Measurements from ENCODE around the gene NAA10. TPM values are rescaled to one million over a fixed set of nuclear protein-coding genes. Genes with fewer than 3 reads are reported as not detected.

NAA10 gene
- total RNA-seq, 6 experiments from 2014 or later, result 36.1 to 56.2 (median 39.7) TPM

DNA sequence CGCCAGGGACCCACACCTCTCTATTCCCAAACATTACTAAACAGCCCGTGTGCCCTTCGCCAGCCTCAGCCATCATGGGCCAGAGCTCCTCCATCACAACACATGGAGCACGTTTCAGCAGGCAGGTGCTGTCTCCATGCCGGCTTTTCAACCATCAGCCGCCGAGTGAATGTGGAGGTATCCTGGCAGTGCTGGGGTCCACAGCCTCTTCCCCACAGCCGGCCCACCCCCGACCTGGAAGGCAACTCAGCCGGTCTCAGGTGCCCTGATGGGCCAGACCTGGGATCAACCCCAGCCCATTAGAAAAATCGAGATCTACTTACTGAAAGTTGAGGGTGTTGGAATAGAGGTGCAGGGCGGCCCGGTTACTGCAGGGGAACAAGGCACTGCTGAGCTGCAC, 3.1 kb downstream of the NAA10 start:
- no peak overlapping the region for H3K4me3 ChIP-seq
- TF ChIP-seq POLR2A (IDR thresholded peaks at IDR 0.05), result no peak
- TF ChIP-seq, protein P1, sequence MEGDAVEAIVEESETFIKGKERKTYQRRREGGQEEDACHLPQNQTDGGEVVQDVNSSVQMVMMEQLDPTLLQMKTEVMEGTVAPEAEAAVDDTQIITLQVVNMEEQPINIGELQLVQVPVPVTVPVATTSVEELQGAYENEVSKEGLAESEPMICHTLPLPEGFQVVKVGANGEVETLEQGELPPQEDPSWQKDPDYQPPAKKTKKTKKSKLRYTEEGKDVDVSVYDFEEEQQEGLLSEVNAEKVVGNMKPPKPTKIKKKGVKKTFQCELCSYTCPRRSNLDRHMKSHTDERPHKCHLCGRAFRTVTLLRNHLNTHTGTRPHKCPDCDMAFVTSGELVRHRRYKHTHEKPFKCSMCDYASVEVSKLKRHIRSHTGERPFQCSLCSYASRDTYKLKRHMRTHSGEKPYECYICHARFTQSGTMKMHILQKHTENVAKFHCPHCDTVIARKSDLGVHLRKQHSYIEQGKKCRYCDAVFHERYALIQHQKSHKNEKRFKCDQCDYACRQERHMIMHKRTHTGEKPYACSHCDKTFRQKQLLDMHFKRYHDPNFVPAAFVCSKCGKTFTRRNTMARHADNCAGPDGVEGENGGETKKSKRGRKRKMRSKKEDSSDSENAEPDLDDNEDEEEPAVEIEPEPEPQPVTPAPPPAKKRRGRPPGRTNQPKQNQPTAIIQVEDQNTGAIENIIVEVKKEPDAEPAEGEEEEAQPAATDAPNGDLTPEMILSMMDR (IDR thresholded peaks at IDR 0.05), result no peak
- ATAC-seq, result no peak
- no peaks in the 10 kb centered on the region for H3K9me3 ChIP-seq
- intact Hi-C loops (cut with DNase I), result no loop called here
- no peak overlapping the region for H3K27ac ChIP-seq
- 90% methylated on average over 4 of the region's 13 CpGs for WGBS (ENCODE audit: insufficient coverage, low coverage, low lambda C conversion rate, missing lambda C conversion rate)
- no peak for DNase-seq
- H3K27me3 ChIP-seq, result no peaks in the 10 kb centered on the region
- H3K4me1 ChIP-seq, result peaks cover 0 to 21% (median 8%) of the 10 kb centered on the region in 4 donors
- H3K36me3 ChIP-seq, result no peaks in the 10 kb centered on the region

DNA sequence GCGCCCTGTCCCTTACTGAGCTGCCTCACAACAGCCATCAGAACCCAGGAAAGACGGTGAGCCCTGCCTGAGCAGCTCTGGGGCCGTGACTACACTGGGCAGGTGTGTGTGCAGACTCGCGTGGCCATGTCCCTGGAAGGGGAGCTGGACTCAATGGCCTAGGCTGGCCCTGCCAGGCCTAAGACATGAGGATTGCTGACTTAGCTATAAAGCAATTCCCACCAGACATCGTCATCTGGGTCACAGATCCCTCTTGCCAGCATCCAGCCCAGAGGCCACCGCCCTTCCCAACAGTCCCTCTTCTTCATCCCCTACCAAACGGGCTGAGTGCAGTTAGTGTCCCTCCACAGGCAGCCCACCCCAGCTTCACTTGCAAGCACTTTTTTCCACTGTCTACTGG, 3.7 kb downstream of the NAA10 start:
- TF ChIP-seq, protein P1 (IDR thresholded peaks at IDR 0.05), result no peak
- no peak for TF ChIP-seq POLR2A (IDR thresholded peaks at IDR 0.05)
- H3K4me3 ChIP-seq, result no peak overlapping the region
- no peaks in the 10 kb centered on the region for H3K9me3 ChIP-seq
- WGBS (ENCODE audit: insufficient coverage, low coverage, low lambda C conversion rate, missing lambda C conversion rate), result 84% methylated on average over 7 of the region's 8 CpGs
- intact Hi-C loops (cut with DNase I), result no loop called here
- ATAC-seq, result no peak
- H3K36me3 ChIP-seq, result no peaks in the 10 kb centered on the region
- peaks cover 0 to 21% (median 8%) of the 10 kb centered on the region in 4 donors for H3K4me1 ChIP-seq
- H3K27ac ChIP-seq, result no peak overlapping the region
- H3K27me3 ChIP-seq, result no peaks in the 10 kb centered on the region
- DNase-seq, result no peak

DNA sequence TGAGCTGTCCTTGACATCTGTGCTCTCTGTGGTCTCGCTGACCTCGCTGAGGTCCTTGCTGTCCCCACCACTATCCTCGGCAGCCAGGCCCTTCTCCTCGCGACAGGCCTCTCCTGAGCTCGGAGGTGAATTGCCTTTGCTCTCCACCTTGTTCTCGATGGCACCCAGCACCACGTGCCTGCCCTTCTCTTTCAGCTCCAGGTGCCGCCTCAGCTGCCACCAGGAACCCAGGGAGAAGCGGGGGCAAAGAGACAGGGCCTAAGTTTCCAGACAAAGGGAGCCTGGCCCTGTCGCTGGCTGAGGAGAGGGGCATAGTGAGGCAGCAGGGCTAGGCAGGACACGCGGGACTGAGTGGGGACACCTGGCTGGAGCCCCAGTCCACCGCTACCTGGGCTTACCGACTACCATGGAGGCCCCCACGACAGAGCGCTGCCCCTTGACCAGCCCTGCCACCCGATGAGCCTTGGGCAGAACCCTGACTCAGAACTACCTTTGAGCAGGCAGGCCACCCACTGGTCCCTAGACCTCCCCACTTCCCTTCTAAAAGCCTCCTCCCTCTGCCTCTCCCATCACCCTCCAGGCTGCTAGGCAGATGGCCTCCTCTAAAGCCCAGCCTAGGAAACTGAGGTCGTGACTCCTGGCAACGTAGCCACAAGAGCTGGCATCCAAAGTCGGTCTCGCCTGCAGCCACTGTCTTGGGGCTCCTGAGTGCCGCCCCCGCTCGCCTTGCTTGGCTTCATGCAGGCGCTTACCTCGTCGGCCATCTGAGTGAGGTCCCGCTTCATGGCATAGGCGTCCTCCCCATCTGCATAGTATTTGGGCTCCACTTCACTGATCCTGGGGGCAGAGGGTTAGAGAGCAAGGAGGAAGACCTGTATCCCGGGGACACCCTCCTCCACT, 4.6 kb downstream of the NAA10 start:
- no peaks in the 10 kb centered on the region for H3K27me3 ChIP-seq
- 83% methylated on average over 7 of the region's 31 CpGs for WGBS (ENCODE audit: insufficient coverage, low coverage, low lambda C conversion rate, missing lambda C conversion rate)
- no peak overlapping the region for H3K4me3 ChIP-seq

DNA sequence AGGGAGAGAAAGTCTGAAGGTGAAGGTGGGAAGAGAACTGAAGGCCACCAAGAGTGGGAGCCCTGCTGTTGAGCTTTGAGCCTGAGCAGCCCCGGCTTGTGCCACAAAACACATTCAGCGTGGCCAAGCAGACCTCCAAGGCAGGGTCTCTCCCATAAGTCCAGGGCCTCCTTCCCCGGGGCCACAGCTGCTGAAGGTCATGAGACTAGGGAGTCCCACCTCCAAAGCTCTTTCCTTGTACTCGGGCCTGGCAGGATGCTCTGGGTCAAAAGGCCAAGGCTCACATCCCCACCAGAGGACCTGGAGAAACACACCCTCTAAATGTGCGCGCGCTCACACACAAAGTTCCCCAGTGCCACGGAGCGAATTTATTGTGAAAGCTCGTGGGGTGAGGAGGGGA, 5.3 kb downstream of the NAA10 start:
- H3K36me3 ChIP-seq, result no peaks in the 10 kb centered on the region
- no peaks in the 10 kb centered on the region for H3K27me3 ChIP-seq
- WGBS (ENCODE audit: insufficient coverage, low coverage, low lambda C conversion rate, missing lambda C conversion rate), result no CpG with 5 or more reads among the region's 10 CpGs
- H3K27ac ChIP-seq, result no peak overlapping the region
- peaks cover 0 to 16% (median 8%) of the 10 kb centered on the region in 4 donors for H3K4me1 ChIP-seq
- no peaks in the 10 kb centered on the region for H3K9me3 ChIP-seq
- DNase-seq (peak in 1 of 3 donors; percentile 21), ATAC-seq (no peak)
- H3K4me3 ChIP-seq, result no peak overlapping the region
- intact Hi-C loops (cut with DNase I), result no loop called here
- TF ChIP-seq, protein P1 (IDR thresholded peaks at IDR 0.05), result no peak
- TF ChIP-seq POLR2A (IDR thresholded peaks at IDR 0.05), result no peak

More for the DNA sequence above, 4.6 kb downstream of the NAA10 start:
- no peak overlapping the region for H3K27ac ChIP-seq
- no peaks in the 10 kb centered on the region for H3K36me3 ChIP-seq
- peak in 1 of 3 donors; percentile 51 for DNase-seq
- ATAC-seq, result no peak
- TF ChIP-seq, protein P1 (IDR thresholded peaks at IDR 0.05), result no peak
- TF ChIP-seq POLR2A (IDR thresholded peaks at IDR 0.05), result no peak
- intact Hi-C loops (cut with DNase I), result no loop called here
- no peaks in the 10 kb centered on the region for H3K9me3 ChIP-seq
- H3K4me1 ChIP-seq, result peaks cover 0 to 17% (median 8%) of the 10 kb centered on the region in 4 donors
